GM18951 (cell line): ENCODE measurements around the gene NAT16.
"Not testable (repeated sequence)": the region's sequence is repeated elsewhere in the genome, so short reads cannot be mapped to it uniquely, and the experiment has no call there.

Experiments
- POLR2A ChIP-seq: IDR thresholded peaks from 4 replicates; pipeline ENCODE4 v1.6.1; 2011; ENCODE audit warnings: mild to moderate bottlenecking; ENCODE audit not compliant: insufficient read length, insufficient read depth; ENCODE audit errors: extremely low read depth
- in situ Hi-C: fragments of 300-500 bp; cut with MboI; formaldehyde crosslinking; loops from one replicate; pipeline ENCODE4 v1.12.0; 2022; ENCODE audit warnings: low sequenced_read_pairs, mixed read lengths, inconsistent platforms; ENCODE audit not compliant: unreplicated experiment

Gene NAT16

GRCh38 chr7:101153969-101154692 lies 26.0 kb downstream of the NAT16 start, which contains the start of gene AP1S1:
Gene AP1S1 (plus strand): TSS chr7:101154476. CDS start chr7:101154515, 39 bp downstream.
- TF ChIP-seq POLR2A: peak; percentile 49
- in situ Hi-C loops: no loop called here

- in situ Hi-C loops: no loop called here
- no peak for TF ChIP-seq POLR2A
Measured at GRCh38 chr7:101151908-101152651, 28.0 kb downstream of the NAT16 start.

- TF ChIP-seq POLR2A: no peak
- in situ Hi-C loops: no loop called here
Measured at GRCh38 chr7:101140746-101141382, 39.2 kb downstream of the NAT16 start.

GRCh38 chr7:101140339-101140699 lies 39.8 kb downstream of the NAT16 start:
- in situ Hi-C loops: no loop called here
- no peak for TF ChIP-seq POLR2A

- no peak for TF ChIP-seq POLR2A
- in situ Hi-C loops: no loop called here
Measured at GRCh38 chr7:101138213-101138870, 41.8 kb downstream of the NAT16 start.

GRCh38 chr7:101137651-101138212 lies 42.4 kb downstream of the NAT16 start:
- in situ Hi-C loops: no loop called here
- no peak for TF ChIP-seq POLR2A

- in situ Hi-C loops: no loop called here
- no peak for TF ChIP-seq POLR2A
Measured at GRCh38 chr7:101134399-101134980, 45.6 kb downstream of the NAT16 start.

GRCh38 chr7:101133621-101134398 lies 46.3 kb downstream of the NAT16 start:
- in situ Hi-C loops: no loop called here
- TF ChIP-seq POLR2A: no peak

GRCh38 chr7:101132626-101133600 lies 47.2 kb downstream of the NAT16 start:
- in situ Hi-C loops: not testable (repeated sequence)

- in situ Hi-C loops: no loop called here
- no peak for TF ChIP-seq POLR2A
Measured at GRCh38 chr7:101129603-101130117, 50.4 kb downstream of the NAT16 start.

GRCh38 chr7:101128040-101128834 lies 51.9 kb downstream of the NAT16 start:
- in situ Hi-C loops: no loop called here
- no peak for TF ChIP-seq POLR2A
